Measurements from ENCODE around the gene PLCB2.

PLCB2 gene

GRCh38 chr15:40276927-40277326 lies 30.8 kb downstream of the PLCB2 start:
- no peaks in the 10 kb centered on the region for H3K9me2 ChIP-seq (replicated peaks; ENCODE audit: low read depth, low read length)
- H3K4me1 ChIP-seq (ENCODE audit: insufficient read depth, low read length, poor library complexity, severe bottlenecking) = peaks cover 18% of the 10 kb centered on the region
- no peak overlapping the region for H3K4me2 ChIP-seq (ENCODE audit: low read depth, low read length, poor library complexity, severe bottlenecking)
- no peak overlapping the region for H3K9ac ChIP-seq (ENCODE audit: low read depth, low read length, poor library complexity, severe bottlenecking)
- no peak overlapping the region for H3K4me3 ChIP-seq (ENCODE audit: low read length, poor library complexity, severe bottlenecking)
- H3K27me3 ChIP-seq (ENCODE audit: insufficient read depth, low read length, poor library complexity, severe bottlenecking) = no peaks in the 10 kb centered on the region
- H3F3A ChIP-seq (ENCODE audit: low read depth) = no peaks in the 10 kb centered on the region
- no peaks in the 10 kb centered on the region for H3K9me3 ChIP-seq (ENCODE audit: insufficient read depth, low read depth, low read length)
- no peak overlapping the region for H2AFZ ChIP-seq (ENCODE audit: low read length)
- H3K79me2 ChIP-seq (ENCODE audit: insufficient read depth, low read length) = no peaks in the 10 kb centered on the region
- no peaks in the 10 kb centered on the region for H3K36me3 ChIP-seq (ENCODE audit: insufficient read depth, low read length)
- TF ChIP-seq CTCF (conservative IDR thresholded peaks at IDR 0.05; ENCODE audit: low read length) = no peak
- TF ChIP-seq EZH2phosphoT487 (IDR thresholded peaks at IDR 0.05; ENCODE audit: borderline replicate concordance) = no peak
- H4K20me1 ChIP-seq (ENCODE audit: insufficient read depth, low read length, poor library complexity, severe bottlenecking) = no peaks in the 10 kb centered on the region

- H3K27me3 ChIP-seq (ENCODE audit: insufficient read depth, low read length, poor library complexity, severe bottlenecking) = no peaks in the 10 kb centered on the region
- H3K4me3 ChIP-seq (ENCODE audit: low read length, poor library complexity, severe bottlenecking) = no peak overlapping the region
- no peaks in the 10 kb centered on the region for H3K9me2 ChIP-seq (replicated peaks; ENCODE audit: low read depth, low read length)
- H3K4me1 ChIP-seq (ENCODE audit: insufficient read depth, low read length, poor library complexity, severe bottlenecking) = peaks cover 18% of the 10 kb centered on the region
- H3K9me3 ChIP-seq (ENCODE audit: insufficient read depth, low read depth, low read length) = no peaks in the 10 kb centered on the region
- H3K4me2 ChIP-seq (ENCODE audit: low read depth, low read length, poor library complexity, severe bottlenecking) = no peak overlapping the region
- H3K79me2 ChIP-seq (ENCODE audit: insufficient read depth, low read length) = no peaks in the 10 kb centered on the region
- no peaks in the 10 kb centered on the region for H3K36me3 ChIP-seq (ENCODE audit: insufficient read depth, low read length)
- no peak overlapping the region for H3K9ac ChIP-seq (ENCODE audit: low read depth, low read length, poor library complexity, severe bottlenecking)
- no peaks in the 10 kb centered on the region for H3F3A ChIP-seq (ENCODE audit: low read depth)
- H4K20me1 ChIP-seq (ENCODE audit: insufficient read depth, low read length, poor library complexity, severe bottlenecking) = no peaks in the 10 kb centered on the region
- TF ChIP-seq EZH2phosphoT487 (IDR thresholded peaks at IDR 0.05; ENCODE audit: borderline replicate concordance) (no peak), CTCF (conservative IDR thresholded peaks at IDR 0.05; ENCODE audit: low read length) (no peak)
- H2AFZ ChIP-seq (ENCODE audit: low read length) = no peak overlapping the region
Observed at GRCh38 chr15:40275954-40276353, 31.8 kb downstream of the PLCB2 start.

GRCh38 chr15:40275523-40275922 lies 32.2 kb downstream of the PLCB2 start:
- Histone ChIP-seq H3K36me3 (ENCODE audit: insufficient read depth, low read length) (no peaks in the 10 kb centered on the region), H3K4me1 (ENCODE audit: insufficient read depth, low read length, poor library complexity, severe bottlenecking) (peaks cover 18% of the 10 kb centered on the region), H3K27me3 (ENCODE audit: insufficient read depth, low read length, poor library complexity, severe bottlenecking) (no peaks in the 10 kb centered on the region), H3F3A (ENCODE audit: low read depth) (no peaks in the 10 kb centered on the region), H3K79me2 (ENCODE audit: insufficient read depth, low read length) (no peaks in the 10 kb centered on the region), H3K4me3 (ENCODE audit: low read length, poor library complexity, severe bottlenecking) (no peak overlapping the region), H3K9me2 (replicated peaks; ENCODE audit: low read depth, low read length) (no peaks in the 10 kb centered on the region), H3K4me2 (ENCODE audit: low read depth, low read length, poor library complexity, severe bottlenecking) (no peak overlapping the region), H2AFZ (ENCODE audit: low read length) (no peak overlapping the region), H3K9ac (ENCODE audit: low read depth, low read length, poor library complexity, severe bottlenecking) (no peak overlapping the region), H4K20me1 (ENCODE audit: insufficient read depth, low read length, poor library complexity, severe bottlenecking) (no peaks in the 10 kb centered on the region), H3K9me3 (ENCODE audit: insufficient read depth, low read depth, low read length) (no peaks in the 10 kb centered on the region)
- TF ChIP-seq EZH2phosphoT487 (IDR thresholded peaks at IDR 0.05; ENCODE audit: borderline replicate concordance) (no peak), CTCF (conservative IDR thresholded peaks at IDR 0.05; ENCODE audit: low read length) (no peak)

Measured in Loucy (cell line).